PFSK-1 (cell line): ENCODE data around the gene ATF6.

ENCODE experiments used
- FOXP2 ChIP-seq: optimal IDR thresholded peaks from 2 replicates; pipeline ENCODE3; 2011; ENCODE audit warnings: borderline replicate concordance, control low read depth, inconsistent platforms; ENCODE audit not compliant: insufficient read depth; ENCODE audit errors: extremely low read length, extremely low read depth
- POLR2AphosphoS5 ChIP-seq: IDR thresholded peaks from 2 replicates; pipeline ENCODE4 v1.6.1; 2012; ENCODE audit warnings: low read depth, mild to moderate bottlenecking, control low read depth, low read length, moderate library complexity
- SIN3A ChIP-seq: IDR thresholded peaks from 2 replicates; pipeline ENCODE4 v1.6.1; 2012; ENCODE audit warnings: mild to moderate bottlenecking, low read length, moderate library complexity, borderline replicate concordance; ENCODE audit not compliant: insufficient read depth
- TAF1 ChIP-seq: IDR thresholded peaks from 2 replicates; pipeline ENCODE4 v1.6.1; 2012; ENCODE audit warnings: low read length, control low read depth, borderline replicate concordance; ENCODE audit not compliant: insufficient read depth
- TF ChIP-seq, protein P1 (sequence below), 2 experiments: IDR thresholded peaks; 2 replicates each; pipeline versions ENCODE4 v1.6.1 to v1.8.0; 2011 to 2012; ENCODE audit warnings: low read depth in 2 of 2, low read length in 2 of 2, control low read depth in 1 of 2, inconsistent platforms in 1 of 2, mild to moderate bottlenecking in 1 of 2, moderate library complexity in 1 of 2; ENCODE audit not compliant: insufficient read depth in 1 of 2

ATF6 gene

DNA sequence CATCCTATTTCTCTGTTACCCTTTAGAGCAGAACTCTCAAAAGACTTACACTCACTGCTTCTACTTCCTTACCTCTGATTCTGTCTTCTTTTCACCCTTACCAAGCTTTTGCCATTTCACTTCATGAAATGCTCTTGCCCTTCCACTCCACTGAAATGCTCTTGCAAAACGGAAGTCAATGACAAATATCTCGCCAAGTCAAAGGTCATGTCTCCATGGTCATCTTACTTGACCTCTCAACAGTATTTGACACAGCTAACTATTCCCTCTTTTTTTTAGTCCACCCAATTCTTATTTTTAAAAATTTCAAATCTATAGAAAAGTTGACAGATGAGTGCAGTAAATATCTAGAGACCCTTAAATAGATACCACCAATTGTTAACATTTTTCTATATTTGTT is 149.9 kb downstream of the ATF6 start:
- no peak for TF ChIP-seq POLR2AphosphoS5
- TF ChIP-seq TAF1 = no peak
- TF ChIP-seq, protein P1, sequence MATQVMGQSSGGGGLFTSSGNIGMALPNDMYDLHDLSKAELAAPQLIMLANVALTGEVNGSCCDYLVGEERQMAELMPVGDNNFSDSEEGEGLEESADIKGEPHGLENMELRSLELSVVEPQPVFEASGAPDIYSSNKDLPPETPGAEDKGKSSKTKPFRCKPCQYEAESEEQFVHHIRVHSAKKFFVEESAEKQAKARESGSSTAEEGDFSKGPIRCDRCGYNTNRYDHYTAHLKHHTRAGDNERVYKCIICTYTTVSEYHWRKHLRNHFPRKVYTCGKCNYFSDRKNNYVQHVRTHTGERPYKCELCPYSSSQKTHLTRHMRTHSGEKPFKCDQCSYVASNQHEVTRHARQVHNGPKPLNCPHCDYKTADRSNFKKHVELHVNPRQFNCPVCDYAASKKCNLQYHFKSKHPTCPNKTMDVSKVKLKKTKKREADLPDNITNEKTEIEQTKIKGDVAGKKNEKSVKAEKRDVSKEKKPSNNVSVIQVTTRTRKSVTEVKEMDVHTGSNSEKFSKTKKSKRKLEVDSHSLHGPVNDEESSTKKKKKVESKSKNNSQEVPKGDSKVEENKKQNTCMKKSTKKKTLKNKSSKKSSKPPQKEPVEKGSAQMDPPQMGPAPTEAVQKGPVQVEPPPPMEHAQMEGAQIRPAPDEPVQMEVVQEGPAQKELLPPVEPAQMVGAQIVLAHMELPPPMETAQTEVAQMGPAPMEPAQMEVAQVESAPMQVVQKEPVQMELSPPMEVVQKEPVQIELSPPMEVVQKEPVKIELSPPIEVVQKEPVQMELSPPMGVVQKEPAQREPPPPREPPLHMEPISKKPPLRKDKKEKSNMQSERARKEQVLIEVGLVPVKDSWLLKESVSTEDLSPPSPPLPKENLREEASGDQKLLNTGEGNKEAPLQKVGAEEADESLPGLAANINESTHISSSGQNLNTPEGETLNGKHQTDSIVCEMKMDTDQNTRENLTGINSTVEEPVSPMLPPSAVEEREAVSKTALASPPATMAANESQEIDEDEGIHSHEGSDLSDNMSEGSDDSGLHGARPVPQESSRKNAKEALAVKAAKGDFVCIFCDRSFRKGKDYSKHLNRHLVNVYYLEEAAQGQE (IDR thresholded peaks at IDR 0.05; ENCODE audit: insufficient read depth in 1 of 2, low read depth in 2 of 2, low read length in 2 of 2) = no peak
- TF ChIP-seq FOXP2 = no peak
- TF ChIP-seq SIN3A = no peak

DNA sequence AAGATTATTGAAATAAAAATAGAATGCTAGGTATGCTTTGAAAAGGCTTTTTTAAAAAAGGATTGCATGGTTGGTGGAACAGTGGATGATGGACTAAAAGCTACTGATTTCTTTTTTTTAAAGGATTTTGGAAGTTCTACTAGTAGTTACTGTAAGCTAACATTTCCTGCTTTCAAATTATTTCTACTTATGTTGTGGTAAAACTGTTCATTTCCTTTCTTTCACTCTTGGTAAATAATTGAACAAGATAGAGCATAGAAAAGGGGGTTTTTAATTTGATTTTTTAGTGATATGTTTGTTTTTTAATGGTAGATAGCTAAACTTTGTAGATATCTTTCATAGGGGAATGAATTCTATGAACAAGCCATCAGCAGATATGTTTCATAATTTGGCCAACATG is 153.1 kb downstream of the ATF6 start:
- TF ChIP-seq, protein P1 (IDR thresholded peaks at IDR 0.05; ENCODE audit: insufficient read depth in 1 of 2, low read depth in 2 of 2, low read length in 2 of 2) = no peak
- TF ChIP-seq POLR2AphosphoS5 = no peak

DNA sequence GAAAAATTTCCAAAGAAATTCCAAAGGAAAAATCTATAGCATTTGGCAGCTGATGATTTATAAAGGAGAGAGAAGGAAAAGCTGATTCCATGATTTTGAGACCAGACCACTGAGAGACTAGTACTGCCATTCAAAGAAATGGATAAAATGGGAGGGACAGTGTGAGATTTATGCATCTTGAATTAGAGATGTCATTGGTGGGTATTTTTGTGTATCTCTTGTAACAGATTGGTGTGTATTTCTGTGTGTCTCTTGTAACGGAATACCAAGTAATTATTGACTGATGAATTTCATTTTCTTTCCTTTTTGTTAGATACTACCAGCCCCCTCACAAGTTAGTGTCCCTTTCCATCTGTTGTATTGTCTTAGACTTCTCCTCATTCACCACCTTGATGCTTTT is 155.4 kb downstream of the ATF6 start:
- TF ChIP-seq POLR2AphosphoS5 = no peak
- TF ChIP-seq FOXP2 = no peak
- no peak for TF ChIP-seq SIN3A
- TF ChIP-seq TAF1 = no peak
- TF ChIP-seq, protein P1 (IDR thresholded peaks at IDR 0.05; ENCODE audit: insufficient read depth in 1 of 2, low read depth in 2 of 2, low read length in 2 of 2) = no peak

GRCh38 chr1:161921990-161922389 is 155.9 kb downstream of the ATF6 start:
- TF ChIP-seq FOXP2 = no peak
- TF ChIP-seq, protein P1 (IDR thresholded peaks at IDR 0.05; ENCODE audit: insufficient read depth in 1 of 2, low read depth in 2 of 2, low read length in 2 of 2) = no peak
- no peak for TF ChIP-seq POLR2AphosphoS5
- TF ChIP-seq SIN3A = no peak
- TF ChIP-seq TAF1 = no peak

- TF ChIP-seq, protein P1 (IDR thresholded peaks at IDR 0.05; ENCODE audit: insufficient read depth in 1 of 2, low read depth in 2 of 2, low read length in 2 of 2) = no peak
- TF ChIP-seq SIN3A (no peak), POLR2AphosphoS5 (no peak), FOXP2 (no peak), TAF1 (no peak)
Observed at GRCh38 chr1:161928056-161928455, 161.9 kb downstream of the ATF6 start.
